ENCODE results near the gene TJP3.
"Not testable (repeated sequence)": the region's sequence is repeated elsewhere in the genome, so short reads cannot be mapped to it uniquely, and the experiment has no call there.

The TJP3 gene, protein sequence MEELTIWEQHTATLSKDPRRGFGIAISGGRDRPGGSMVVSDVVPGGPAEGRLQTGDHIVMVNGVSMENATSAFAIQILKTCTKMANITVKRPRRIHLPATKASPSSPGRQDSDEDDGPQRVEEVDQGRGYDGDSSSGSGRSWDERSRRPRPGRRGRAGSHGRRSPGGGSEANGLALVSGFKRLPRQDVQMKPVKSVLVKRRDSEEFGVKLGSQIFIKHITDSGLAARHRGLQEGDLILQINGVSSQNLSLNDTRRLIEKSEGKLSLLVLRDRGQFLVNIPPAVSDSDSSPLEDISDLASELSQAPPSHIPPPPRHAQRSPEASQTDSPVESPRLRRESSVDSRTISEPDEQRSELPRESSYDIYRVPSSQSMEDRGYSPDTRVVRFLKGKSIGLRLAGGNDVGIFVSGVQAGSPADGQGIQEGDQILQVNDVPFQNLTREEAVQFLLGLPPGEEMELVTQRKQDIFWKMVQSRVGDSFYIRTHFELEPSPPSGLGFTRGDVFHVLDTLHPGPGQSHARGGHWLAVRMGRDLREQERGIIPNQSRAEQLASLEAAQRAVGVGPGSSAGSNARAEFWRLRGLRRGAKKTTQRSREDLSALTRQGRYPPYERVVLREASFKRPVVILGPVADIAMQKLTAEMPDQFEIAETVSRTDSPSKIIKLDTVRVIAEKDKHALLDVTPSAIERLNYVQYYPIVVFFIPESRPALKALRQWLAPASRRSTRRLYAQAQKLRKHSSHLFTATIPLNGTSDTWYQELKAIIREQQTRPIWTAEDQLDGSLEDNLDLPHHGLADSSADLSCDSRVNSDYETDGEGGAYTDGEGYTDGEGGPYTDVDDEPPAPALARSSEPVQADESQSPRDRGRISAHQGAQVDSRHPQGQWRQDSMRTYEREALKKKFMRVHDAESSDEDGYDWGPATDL

DNA sequence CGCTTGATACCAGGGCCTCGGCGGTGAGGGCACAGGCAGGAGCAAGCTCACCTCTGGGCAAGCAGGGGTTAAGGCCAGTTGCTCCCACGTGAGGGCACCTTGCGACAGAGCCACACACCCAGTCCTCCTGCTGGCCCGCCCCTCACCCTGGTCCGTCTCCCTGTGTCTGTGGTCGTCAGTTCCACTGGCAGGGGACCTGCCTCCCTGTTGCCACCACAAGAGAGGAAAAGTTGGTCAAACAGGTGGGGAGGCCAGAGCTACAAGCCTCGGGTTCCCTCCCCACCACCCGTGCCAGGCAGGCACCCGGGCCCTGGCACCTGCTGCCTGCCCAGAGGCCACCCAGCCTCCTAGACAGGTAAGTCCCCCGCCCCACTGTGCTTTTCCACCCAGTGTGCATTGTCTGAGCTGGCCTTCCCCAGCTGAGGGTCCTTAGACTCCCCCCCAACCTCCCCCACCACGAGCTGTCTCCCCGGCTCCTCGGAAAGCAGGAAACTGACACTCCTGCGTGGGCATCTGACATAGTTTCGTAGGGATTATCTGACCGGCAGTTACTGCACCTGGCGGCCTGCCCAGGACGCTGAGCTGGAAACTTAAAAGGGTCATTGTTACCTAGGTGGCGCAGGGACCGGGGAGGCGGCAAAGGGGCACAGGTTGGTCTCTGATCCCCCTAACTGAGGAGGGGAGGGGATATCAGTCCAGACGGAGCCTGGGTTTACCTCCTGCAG lies at the start of gene TJP3:
Gene TJP3, plus strand, starts transcription at position 178 of the 725 bp plus-strand sequence. CDS start 20,049 bp downstream, outside the sequence.
- DNase-seq: no peak
- in situ Hi-C loops (cut with MboI; ENCODE audit: low pct_unique_long_range_greater_than_20kb, low sequenced_read_pairs): no loop called here

DNA sequence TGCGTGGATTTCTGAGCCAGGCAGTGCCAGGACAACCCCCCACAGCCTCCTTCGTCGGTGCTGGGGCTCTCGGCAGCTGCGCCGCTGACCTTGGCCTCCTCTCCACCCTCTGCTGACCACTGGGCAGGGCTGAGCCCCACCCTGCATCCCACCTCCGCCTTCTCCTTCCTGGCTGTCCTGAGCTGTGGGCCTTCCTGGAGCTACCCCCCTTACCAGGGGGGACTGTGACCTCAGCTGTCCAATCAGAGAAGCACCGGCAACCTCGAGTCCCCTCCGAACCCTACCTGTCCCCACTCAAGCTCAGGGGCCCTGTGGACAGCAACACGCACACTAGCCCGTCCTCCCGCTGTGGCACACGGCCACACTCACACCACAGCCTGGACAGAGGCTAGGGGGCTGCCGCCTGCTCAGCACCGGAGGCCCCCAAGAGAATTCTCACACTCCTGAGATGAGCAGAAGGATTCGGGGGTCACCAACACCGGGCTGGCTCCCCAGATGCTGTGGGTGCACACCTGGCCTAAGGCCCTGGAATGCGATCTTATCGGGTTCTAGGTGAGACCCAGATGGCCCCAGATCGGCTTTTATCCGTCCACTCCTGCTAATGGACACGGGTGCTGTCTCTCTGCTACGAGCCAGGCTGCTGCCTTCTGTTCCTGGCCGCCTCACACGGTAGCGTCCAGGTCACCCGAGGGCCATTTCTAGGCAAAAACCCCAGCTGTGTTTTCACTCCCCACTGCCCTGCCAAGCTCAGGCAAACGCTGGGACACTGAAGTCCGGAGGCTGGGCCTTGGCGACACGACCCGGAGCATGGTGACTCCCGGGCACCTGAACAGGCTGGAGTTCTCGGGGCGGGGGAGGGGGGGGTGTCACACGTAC lies 49.1 kb upstream of the TJP3 start:
- in situ Hi-C loops (cut with MboI; ENCODE audit: low pct_unique_long_range_greater_than_20kb, low sequenced_read_pairs): no loop called here
- DNase-seq: no peak

DNA sequence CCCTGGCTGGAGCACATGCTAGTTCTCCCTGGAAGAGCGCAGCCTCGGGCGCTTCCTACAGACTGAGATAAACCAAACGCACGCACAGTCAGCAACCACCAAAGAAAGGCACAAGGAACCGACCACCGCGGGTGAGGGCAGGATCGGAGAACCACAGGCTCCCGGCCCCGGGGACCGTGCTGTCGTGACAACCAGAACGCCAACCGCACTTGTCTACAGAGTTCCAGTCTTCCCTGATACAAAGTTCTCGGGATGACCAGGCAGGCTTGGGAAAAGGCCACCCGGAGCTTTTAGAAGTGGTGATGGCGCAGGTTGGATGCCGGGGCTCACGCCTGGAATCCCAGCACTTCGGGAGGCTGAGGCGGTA lies 48.5 kb upstream of the TJP3 start:
- DNase-seq: no peak
- in situ Hi-C loops (cut with MboI; ENCODE audit: low pct_unique_long_range_greater_than_20kb, low sequenced_read_pairs): no loop called here

DNA sequence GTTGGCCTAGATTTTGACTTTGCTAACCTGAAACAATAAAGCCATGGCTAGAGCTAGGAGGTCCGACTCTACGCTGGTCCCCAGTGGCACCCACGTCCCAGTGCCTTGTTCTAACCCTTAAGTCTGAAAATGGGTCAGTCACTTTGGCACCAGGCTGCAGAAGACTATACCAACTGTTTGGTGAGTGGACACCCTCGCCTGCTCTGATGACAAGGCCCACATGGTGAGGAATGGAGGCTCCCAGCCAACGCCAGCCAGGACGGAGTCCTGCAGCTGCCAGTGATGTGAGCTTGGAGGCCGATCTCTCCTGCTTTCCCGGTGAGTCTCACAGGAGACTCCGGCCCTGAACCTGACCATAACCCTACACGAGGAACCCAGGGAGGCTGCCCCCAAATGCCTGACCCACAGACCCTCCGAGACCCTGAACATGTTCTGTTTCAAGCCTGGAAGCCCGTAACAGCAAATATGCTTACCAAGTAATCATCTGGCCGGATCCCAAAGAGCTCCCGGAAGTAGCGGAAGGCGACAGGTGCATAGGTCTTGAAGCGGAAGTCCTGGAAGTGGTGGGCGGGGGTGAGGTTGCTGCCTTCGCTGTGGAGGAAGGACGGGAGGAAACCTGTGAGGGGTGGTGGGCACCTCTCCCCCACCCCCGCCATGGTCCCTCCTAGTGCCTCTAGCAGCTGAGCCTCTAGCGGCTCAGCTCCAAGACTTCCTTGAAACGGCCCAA lies 47.5 kb upstream of the TJP3 start:
- in situ Hi-C loops (cut with MboI; ENCODE audit: low pct_unique_long_range_greater_than_20kb, low sequenced_read_pairs): no loop called here
- DNase-seq: no peak

DNA sequence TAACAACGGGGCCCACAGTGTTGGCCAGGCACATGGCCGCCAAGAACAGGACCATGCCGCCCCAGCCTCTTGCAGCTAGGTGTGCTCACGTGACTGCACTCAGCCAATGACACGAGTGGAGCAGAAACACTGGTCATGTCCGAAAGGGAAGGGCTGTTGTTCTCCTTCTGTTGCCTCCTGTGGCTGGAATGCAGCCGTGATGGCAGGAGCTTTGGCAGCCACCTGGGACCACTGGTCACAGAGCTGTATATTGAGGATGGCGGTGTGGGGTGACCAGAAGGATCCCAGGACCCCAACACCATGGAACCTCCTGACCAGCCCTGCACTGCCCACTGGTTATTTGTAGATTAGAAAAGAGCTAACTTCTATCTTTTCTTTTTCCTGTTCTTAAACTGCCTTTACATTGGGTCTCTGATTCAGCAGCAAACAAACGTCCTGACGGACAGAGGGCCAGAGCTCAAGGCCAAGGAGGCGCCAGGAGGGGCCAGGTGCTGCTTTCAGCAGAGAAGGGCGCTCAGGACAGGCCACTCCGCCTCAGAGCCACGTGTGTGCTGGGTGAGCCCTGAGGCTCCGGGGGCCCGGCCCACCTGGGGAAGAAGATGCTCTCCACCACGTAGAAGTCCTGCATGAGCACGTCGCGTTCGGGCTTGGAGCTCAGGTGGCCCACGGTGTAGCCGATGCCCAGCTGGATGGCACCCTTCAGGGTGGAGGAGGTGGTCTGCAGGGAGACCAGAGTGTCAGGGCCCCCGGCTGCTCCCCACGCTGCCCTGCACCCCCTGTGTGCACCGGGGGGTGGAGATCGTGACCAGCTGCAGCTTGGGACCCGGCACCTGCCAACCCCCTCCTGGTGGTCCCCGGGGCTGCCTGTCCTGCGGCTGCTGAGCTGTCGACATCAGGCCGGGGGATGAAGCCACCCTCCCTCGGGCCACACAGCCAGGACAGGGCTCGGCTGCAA lies 46.6 kb upstream of the TJP3 start:
- no peak for DNase-seq
- in situ Hi-C loops (cut with MboI; ENCODE audit: low pct_unique_long_range_greater_than_20kb, low sequenced_read_pairs): no loop called here

DNA sequence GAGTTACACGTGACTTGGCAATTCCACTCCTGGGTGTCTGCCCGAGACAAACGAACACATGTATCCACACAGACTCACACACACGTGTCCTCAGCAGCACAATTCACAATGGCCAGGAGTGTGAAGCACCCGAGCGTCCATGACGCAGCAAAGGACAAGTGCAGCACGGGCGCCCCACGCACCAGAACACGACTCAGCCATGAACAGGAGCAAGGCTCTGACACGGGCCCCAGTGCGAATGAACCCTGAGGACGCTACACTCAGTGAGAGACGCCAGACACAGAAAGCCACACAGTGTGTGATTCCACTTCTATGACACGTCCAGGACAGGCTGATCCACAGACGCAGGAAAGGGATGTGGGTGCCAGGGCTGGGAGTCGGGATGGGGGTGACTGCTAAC lies 44.3 kb upstream of the TJP3 start:
- in situ Hi-C loops (cut with MboI; ENCODE audit: low pct_unique_long_range_greater_than_20kb, low sequenced_read_pairs): no loop called here
- no peak for DNase-seq

DNA sequence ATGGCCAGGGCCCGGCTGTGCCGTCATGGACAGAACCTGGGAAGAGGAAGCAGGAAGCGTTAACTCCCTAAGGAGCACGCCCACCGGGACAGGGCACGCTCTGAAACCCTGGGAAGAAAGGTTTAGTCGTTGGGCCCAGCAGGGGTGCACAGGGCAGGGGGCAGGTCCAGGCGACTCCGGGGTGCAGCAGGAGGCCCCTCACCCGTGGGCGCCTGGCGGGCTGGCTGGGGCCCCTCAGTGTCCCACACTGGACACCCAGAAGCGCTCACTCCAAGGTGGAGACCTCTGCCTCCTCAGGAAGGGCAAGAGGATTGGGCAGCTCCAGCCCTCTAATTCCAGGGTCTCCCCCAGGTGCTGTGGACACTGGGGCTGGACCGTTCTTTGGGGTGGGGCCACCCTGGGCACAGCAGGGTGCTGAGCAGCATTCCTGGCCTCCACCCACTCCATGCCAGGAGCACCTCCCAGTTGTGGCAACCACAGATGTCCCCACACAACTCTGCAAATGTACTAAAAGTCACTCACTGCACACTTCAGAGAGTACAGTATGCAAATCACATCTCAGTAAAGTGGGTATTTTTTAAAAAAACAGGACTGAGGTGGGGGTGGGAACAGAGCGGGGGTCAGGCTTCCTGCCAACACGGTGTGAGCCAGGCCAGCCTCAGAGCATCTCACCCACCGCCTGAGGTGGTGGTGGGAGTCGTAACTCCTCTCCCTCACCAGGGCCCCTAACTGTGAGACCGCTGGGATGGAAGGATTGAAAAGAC lies 43.1 kb upstream of the TJP3 start:
- in situ Hi-C loops (cut with MboI; ENCODE audit: low pct_unique_long_range_greater_than_20kb, low sequenced_read_pairs): no loop called here
- DNase-seq: no peak

DNA sequence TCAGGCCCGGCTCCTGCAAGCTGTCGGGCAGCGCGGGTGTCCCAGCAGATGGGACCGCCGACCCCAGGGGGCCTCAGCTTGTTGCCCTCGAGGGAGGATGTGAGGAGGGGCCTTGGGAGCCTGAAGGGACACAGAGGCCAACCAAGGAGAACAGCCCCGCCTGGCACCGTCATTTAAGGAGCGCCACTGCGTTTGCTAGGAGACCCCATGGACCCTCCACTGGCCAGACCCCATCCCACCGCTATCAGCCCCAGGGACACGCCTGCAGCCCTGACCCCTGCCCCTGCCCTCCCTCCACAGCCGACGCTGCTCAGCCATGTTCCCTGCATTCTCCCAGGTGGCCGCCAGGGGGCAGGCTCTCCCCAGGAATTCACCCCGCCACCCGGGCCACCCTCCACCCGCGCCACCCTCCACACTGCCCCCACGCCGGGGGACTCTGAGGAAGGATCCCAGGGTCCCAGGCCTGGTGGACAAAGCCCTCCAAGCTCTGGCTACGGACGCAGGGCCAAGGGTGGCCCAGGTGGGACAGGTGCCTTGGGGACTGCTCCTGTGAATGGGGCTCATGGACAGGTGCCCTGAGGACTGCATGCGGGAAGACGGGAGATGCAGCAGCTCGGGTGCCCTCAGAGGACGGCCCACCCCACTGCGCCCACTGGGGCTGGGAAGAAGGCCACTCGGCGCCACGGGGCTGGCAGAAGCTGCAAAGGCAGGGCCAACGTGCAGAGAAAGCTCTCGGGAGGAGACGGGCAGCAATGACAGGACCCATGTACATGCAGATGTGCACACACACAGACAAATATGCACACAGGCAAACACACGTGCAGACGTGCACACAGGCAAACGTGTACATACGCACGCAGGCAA lies 42.3 kb upstream of the TJP3 start:
- DNase-seq: peak; percentile 70
- in situ Hi-C loops (cut with MboI; ENCODE audit: low pct_unique_long_range_greater_than_20kb, low sequenced_read_pairs): no loop called here

DNA sequence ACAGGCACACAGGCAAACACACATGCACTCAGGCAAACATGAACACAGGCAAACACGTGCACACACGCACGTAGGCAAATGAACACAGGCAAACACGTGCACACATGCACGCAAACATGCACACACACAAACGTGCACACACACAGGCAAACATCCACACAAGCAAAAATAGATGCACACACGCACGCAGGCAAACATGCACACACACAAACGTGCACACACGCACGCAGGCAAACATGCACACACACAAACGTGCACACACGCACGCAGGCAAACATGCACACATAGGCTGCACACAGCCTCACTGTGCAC lies 41.7 kb upstream of the TJP3 start:
- in situ Hi-C loops (cut with MboI; ENCODE audit: low pct_unique_long_range_greater_than_20kb, low sequenced_read_pairs); DNase-seq: not testable (repeated sequence)

DNA sequence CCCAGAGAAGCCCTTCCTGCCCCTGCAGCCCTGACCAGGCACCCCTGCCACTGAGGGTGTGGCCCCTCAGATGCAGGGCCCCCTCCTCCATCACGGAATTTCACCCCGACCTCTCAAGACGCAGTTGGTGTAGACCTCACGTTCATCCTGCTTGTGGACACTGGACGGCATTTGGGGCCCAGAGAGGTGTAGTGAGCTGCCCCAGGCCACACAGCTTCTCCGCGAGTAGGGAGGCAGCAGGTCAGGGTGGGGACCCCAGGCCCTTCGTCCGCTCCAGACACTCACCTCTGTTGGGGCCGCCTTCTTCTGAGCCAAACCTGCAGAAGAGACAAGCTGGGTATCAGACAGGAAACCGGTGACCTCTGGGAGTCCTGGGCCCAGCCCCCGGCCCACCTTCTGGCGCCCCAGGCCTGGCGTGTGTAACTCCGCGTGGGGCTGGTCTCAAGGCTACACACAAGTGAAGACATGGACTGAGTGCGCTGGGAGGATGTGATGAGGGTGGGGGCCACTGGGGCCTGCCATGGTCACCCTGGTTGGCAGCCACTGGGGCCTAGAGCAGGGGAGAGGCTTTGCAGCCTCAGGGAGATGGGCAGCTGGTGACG lies 41.0 kb upstream of the TJP3 start:
- no peak for DNase-seq
- in situ Hi-C loops (cut with MboI; ENCODE audit: low pct_unique_long_range_greater_than_20kb, low sequenced_read_pairs): no loop called here

DNA sequence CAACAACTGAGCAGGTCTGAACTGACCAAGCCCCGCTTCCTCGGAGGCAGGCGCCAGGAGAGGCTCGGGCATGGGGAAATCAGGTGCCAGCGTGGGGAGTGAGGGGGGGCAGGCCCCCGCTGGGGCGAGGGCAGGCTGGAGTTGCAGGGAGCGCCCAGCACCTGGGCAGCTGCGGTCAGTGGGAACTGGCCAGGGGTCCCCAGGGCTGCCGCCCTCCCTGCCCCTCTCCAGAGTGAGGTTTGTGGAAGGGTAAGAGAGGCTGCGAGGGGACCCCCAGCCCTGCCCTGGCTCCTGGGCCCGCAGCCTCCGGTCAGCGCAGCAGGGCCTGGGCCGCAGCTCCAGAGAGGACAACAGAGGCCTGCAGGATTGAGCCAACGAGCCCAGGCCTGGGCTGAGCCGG lies 40.4 kb upstream of the TJP3 start:
- in situ Hi-C loops (cut with MboI; ENCODE audit: low pct_unique_long_range_greater_than_20kb, low sequenced_read_pairs): no loop called here
- DNase-seq: no peak

DNA sequence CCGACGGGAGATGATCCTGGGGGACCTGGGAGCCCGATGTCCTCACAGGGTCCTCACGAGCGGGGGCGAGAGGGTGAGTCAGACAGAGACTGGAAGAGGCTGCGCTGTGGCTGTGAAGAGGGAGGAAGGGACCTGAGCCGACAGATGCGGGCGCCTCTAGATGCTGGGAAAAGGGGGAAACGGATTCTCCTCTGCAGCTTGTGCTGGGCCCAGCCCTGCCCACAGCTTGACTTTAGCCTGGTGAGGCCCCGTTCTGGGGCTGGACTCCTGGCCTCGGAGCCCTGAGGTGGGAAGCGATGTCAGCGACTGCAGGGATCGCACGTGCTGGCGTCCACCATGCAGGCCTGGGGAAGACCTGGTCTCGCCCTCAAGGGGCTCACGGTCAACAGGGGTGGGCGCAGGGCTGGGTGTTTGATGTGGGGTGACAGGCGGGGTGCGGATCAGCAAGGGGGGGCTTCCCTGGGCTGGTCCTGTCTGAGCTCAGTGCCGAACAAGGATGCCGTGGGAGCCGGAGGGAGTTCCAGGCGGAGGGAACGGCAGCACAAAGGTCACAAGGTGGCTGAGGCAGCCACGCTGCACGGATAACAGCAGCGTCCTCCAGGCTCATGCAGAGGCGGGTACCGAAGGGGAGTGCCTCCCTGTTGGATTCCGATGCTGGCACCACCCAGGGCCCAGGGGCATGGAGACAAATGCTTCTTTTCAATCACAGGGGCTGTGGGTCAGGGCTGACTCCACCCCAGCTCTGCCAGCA lies 39.7 kb upstream of the TJP3 start:
- in situ Hi-C loops (cut with MboI; ENCODE audit: low pct_unique_long_range_greater_than_20kb, low sequenced_read_pairs): no loop called here
- DNase-seq: no peak

DNA sequence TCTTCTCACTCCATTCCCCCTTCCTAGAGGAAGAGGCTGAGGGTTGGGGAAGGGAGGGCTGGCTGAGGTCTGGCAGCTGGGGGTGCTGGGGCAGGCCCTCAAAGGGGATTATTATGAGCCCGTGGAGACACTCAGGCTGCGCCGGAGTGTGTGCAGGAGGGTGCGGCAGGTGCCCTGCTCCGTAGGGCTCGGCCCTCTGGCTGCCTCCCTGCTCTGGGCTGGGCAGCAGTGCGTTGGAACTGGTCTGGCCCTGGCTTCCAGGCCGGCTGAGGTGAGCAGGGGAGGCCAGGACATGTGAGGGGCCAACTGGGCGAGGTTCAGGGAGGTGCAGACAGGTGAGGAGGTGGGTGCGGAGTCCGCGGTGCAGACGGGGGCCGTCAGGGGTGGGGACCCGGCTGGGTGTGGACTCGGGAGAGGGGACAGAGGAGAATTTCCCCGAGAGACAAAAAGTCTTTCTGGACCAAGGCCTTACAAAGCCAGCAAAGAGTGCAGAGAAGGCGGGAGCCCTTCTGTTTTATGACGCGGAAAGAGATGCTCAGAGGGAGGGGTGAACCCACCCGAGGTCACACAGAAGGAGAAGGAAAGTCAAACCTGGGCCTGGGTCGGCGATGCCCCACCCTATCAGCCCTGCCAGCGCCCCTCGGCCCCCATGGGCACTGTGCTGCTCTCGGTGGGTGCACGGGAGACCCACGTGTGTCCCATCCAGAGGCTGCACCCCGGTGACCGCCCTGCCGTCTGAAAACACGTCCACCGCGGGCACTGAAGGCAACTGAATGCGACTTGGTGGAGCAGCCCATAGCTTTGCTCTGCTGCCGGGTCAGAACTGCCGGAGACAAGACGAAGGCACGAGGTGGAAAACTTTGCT lies 38.9 kb upstream of the TJP3 start:
- DNase-seq: no peak
- in situ Hi-C loops (cut with MboI; ENCODE audit: low pct_unique_long_range_greater_than_20kb, low sequenced_read_pairs): no loop called here
